ENCODE results near the gene RGS8.
"Not testable (repeated sequence)": the region's sequence is repeated elsewhere in the genome, so short reads cannot be mapped to it uniquely, and the experiment has no call there.

The RGS8 gene

DNA sequence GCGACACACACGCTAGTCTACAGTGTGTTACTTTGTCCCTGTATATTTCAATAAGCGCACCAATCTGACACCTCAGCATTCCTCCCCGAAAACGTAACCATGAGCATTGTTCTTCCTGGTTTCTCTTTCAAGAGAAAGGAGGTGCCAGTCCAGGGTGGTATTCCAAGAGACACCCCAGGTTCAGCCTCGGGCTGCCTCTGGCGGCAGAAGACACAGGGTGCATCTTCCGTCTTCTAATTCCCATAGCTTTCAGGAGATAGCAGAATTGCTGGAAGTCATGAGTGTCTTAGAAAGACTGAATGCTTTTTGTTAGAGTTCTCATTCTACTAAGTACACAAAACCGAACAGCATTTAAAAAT lies 15.9 kb upstream of the RGS8 start:
- no peak for DNase-seq

- no peak for DNase-seq
Observed at GRCh38 chr1:182699393-182700350, 15.3 kb upstream of the RGS8 start.

- no peak for DNase-seq
Observed at GRCh38 chr1:182698971-182699370, 14.6 kb upstream of the RGS8 start.

GRCh38 chr1:182693139-182693538 lies 8.8 kb upstream of the RGS8 start:
- DNase-seq: not testable (repeated sequence)

- DNase-seq: no peak
Observed at GRCh38 chr1:182690886-182691443, 6.6 kb upstream of the RGS8 start.

GRCh38 chr1:182688436-182689205 lies 4.2 kb upstream of the RGS8 start:
- DNase-seq: no peak

DNA sequence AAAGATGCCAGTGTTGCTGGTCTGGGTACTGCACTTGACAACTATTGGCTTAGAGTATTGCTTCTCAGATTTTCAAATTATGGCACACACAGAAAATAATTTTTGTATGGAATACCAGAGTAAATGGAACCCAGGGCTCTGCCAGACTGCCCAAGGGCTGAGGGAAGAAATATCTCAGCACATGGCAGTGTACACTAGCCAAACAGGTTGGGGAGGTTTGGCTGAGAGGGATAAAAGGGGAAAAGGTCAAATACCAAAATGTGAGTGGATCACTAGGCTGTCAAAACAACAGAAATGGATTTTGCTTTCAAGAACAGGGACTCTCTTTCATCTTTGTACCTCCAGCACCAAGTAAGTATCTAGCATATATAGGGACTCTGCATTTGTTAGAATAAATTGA lies 3.0 kb upstream of the RGS8 start:
- no peak for DNase-seq

- DNase-seq: no peak
Observed at GRCh38 chr1:182686446-182686845, 2.1 kb upstream of the RGS8 start.

DNA sequence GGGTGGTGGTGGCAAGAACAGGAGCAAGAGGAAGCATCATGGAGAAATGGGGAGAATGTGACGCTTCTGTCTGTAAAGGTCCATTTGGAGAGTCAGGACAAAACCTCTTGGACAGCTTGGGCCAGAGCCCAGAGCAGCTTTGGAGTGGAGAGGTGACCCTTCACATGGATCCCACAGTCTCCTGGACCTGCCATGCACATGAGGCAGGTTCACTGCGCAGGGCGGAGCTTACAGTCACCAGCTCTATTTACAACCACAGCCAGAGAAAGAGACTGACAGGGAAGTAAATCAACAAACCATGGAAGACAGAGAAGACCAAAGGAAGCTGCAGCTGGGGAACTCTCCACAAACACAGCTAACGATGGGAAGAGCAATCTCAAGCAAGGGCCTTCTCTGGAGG lies 828 bp upstream of the RGS8 start:
- DNase-seq: no peak

GRCh38 chr1:182682898-182683501 lies 1.4 kb downstream of the RGS8 start:
- no peak for DNase-seq

- DNase-seq: no peak
Observed at GRCh38 chr1:182682406-182682805, 2.0 kb downstream of the RGS8 start.

GRCh38 chr1:182681568-182681912 lies 2.8 kb downstream of the RGS8 start:
- no peak for DNase-seq

- no peak for DNase-seq
Observed at GRCh38 chr1:182680901-182681567, 3.4 kb downstream of the RGS8 start.

GRCh38 chr1:182680408-182680807 lies 4.0 kb downstream of the RGS8 start:
- DNase-seq: no peak

DNA sequence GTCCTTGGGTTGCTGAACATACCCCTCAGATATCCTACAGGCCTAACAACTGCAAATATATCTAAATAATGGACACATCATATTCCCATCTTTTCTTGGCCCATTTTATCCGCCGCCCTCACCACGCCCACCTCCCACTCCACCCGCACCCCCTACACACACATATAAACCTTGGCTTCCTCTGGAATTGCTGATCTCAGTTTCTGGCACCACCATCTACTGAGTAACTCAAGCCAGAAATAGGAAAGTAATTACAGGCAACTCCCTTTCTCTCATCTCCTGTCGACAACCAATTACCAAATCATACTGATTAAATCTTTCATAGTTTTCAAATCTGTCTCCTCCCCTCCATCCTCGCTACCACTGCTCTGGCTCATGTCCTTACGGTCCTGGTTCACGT lies 4.7 kb downstream of the RGS8 start:
- DNase-seq: no peak

DNA sequence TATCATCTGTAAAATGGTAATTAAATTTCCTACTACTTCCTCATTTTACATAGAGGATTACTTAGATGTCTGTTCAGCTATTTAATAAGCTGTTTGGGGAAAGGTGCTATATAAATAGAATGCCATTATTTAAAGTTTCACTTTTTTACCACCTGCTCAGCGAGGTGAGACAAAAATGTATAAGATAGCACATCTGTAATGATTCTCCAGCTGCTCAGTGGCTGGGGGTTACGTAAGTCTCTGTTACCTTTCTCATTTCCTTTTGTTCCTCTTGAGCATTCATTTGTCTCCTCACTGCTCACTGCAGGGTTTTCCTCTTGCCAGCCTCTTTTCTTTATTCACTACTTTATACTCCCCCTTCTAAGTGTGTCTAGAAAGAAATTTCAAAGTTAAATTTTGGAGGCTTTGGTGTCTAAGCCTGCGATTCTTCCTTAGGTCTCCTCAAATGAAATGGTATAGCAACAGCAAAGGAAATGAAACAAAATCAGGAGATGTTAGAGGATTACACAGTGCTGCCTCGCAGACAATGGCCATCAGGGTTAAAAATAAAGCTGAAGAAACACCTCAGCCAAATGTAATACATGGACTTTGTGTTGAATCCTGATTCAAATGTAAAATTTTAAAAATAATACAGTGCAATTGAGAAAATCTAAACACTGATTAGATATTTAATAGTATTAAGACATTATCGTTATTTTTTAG lies 6.8 kb downstream of the RGS8 start:
- no peak for DNase-seq

- DNase-seq: no peak
Observed at GRCh38 chr1:182676274-182676673, 8.1 kb downstream of the RGS8 start.

GRCh38 chr1:182674346-182675246 lies 9.8 kb downstream of the RGS8 start:
- DNase-seq: no peak

DNA sequence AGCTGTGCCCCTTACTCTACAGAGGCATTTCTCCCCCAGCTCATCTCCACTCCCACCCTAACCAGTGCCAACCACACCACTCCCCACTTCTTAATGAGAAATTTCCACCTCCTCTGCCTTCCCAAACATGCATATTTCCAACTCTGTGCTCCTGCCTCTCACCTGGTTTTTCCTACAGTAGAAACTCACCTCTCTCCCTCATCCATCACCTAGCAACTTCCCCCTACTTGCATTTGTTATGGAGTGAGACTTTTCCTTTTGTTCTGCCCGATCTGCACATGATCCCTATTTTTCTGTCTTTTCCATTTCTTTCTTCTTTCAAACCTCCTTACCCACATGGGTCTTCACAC lies 11.9 kb downstream of the RGS8 start:
- no peak for DNase-seq

DNA sequence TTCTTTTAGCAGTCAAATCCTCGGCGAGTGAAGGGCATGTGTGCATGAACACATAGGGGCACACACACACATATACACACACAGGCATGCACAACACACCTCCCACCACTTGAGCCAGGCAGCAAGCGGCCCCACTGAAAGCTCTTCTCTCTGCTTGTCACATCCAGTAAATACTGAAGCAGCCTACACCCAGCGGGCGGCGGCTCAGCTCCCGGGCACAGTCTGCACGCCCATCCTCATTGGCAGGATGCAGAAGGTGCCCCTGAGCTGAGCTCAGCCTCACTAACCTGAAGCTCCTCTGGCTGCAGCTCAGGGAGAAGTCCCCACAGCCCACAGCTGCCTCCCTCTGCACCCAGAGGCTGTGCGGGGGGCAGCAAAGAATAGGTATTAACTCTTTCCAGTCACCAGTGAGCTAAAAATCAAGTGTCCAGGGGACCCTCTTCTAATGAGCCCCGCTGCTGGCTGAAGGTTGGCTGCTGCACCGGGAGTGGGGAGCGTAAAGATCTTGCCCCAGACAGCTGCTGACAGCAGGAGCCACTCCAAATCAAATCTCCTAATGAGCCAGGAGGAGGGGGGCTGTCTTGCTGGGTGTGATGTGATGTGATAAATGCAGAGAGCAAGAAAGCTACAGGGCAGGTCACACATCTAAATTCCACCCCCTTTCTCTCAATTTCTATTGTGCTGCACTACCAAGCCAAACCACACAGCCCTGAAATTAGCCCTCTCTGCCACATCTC lies 12.5 kb downstream of the RGS8 start:
- DNase-seq: peak; percentile 71
